HG03442 (cell line): ENCODE results near the gene CHCHD6.

ENCODE experiments used
- ATAC-seq: cut with Tn5 transposase; IDR thresholded peaks from one replicate; pipeline ENCODE4 v1.9.1; 2021; ENCODE audit warnings: mild to moderate bottlenecking, moderate library complexity; ENCODE audit not compliant: unreplicated experiment

The CHCHD6 gene

DNA sequence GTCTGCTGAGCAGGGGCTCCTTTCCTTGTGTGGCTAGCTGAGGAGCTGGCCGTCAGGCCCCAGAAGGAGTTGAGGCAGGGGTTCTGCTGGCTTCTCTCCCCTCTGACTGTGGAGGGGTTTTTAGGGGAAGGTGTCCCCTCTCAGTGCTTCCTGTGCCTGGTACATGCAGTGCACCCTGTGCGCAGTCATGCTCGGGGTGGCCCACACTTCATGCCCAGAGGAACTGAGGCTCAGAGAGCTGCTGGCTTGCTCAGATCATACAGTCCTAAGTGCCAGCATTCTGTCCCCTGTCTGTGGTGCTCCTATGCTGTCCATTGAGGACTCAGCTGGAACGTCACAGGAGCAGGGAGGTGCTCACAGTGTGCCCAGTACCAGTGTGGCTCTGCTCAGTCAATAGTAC, 211.0 kb downstream of the CHCHD6 start:
- ATAC-seq = no peak

DNA sequence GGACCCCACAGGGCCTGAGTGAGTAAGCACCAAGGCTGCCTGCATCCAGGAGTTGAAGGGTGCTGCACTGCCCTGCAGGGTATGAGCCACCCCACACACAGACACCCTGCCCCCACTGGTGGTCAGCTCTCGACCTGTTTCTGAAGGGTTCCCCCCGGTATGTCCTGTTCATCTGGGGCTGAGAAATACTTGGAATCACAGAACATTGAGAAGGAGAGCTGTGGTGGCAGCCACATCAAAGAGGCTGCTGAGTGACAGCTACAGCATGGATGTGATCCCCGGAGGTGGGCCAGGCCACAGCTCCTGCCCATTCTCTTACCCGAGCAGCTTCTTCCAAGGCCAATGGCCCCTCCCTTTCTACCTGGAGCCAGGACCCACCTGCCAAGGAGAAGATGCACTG, 212.5 kb downstream of the CHCHD6 start:
- ATAC-seq = no peak

DNA sequence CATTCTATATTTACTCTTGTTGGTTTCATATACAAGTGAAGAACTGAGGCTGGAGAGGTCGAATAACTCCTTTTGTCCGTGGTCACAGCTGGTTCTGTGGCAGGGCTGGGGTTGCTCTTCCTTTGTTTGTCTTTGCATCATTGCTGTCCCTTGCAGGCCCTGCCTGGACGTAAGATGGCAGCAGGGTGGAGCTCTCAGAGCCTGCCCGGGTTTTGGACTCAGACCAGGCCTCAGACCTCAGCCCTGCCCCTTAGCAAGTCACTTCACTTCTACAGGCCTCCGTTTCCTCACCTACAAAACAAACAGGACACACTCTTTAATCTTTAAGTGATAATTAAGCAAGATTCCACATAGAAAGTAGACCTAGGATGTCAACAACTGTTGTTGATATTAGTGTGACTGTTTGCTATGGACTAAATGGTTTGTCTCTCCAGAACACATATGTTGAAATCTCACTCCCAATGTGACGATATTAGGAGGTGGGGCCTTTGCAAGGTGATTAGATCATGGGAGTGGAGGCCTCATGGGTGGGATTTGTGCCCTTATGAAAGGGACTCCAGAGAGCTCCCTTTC, 213.3 kb downstream of the CHCHD6 start:
- ATAC-seq = no peak

DNA sequence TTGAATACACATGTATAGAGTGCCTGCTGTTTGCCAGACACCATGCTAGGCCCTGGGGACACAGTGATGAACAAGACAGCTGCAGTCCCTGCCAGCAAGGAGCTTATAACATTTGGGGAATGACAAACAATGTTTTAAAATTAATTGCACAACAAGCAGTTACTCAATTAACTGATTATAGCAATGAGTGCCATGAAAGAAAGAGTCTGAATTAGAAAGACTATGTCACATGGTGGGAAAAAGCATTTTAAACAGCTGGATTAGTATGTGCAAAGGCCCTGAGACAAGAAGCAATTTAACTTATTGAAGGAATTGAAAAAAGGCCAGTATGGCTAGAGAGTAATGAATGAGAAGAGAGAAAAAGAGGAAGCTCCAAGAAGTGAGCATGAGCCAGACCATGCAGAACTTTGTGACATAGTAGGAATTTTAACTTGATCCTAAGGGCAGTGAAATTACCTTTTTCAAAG, 214.3 kb downstream of the CHCHD6 start:
- ATAC-seq = no peak

DNA sequence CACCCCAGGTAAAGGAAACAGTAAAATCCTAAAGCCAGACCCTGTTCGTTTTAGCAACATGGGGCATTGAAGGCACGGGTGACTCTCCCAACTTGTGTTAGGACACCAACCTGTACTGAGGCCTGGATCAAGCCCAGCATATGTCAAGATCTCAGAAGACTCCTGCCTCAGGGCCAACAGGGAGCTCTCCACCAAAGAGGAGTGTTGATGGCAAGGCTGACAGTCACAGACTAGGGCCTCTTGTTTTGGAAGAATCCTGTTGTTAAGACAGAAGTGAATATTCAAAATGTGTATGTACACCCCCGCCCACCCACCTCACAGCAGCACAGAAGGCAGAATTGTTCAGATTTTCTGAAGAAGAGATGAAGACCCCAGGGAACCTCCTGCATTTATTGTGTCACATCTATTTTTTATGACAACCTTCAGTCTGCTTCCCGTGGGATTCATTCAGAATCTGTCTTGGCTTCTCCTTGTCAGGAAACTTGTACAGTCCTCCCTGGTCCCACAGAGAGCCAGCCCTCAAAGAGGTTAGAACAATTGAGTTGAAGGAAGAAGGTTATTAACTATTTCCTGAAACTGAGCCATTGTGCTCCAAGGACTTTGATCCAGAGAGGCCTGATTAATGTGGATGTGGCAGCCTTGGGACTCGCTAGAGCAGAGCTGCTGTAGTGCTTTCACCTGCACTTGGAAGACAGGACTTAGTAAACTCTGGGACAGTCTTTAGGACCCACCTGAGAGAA, 217.2 kb downstream of the CHCHD6 start:
- ATAC-seq = no peak

DNA sequence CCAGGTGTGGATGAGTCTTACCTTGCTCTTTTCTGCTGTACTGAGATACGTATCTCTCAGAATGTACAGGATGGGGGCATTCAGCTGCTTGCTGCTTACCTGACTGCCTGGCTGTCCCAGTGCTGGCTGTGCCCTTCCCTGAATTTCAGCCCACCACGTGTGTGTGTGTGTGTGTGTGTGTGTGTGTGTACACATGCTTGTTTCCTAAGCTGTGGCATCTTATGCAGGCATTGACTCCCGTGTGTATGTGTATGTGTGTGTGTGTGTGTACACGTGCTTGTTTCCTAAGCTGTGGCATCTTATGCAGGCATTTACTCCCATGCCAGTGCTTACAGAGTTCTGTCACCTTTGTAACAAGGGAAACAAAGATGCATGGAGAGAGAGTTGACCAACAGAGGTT, 218.4 kb downstream of the CHCHD6 start:
- no peak for ATAC-seq

DNA sequence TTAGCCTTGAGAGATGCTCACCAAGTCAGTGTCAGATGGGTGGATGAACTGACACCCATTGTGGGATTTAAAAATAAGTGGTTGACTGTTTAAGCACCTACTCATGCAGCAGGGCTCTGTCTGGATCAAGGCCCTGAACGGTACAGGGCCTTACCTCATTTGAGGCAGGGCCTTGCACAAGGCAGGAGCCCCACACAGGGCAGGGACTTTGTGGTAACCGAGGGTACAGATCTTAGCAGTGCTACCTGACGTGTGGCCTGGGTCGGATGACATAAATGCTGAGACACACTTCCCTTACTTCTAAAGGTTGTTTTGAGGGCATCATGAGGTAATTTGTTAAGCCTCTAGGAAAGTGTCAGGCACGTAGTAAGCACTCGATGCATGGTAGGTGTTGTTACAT, 219.4 kb downstream of the CHCHD6 start:
- ATAC-seq = no peak

DNA sequence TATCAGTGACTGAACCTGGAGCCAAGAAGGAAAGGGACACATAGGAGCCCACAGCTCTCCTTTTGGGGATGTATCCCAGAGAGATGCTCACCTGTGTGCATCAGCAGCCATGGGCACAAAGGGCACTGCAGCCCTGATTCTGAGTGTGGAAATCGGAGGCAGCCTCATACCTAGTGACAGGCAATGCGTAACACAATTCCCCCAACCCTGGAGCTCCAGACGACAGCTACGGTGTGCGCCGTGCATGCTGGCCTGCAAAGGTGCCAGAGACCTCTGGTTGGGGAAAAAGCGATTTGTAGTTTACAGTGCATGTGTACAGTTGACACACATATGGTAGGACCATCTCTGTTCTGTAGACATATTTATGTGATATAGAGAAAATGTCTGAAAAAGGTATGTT, 219.9 kb downstream of the CHCHD6 start:
- no peak for ATAC-seq

DNA sequence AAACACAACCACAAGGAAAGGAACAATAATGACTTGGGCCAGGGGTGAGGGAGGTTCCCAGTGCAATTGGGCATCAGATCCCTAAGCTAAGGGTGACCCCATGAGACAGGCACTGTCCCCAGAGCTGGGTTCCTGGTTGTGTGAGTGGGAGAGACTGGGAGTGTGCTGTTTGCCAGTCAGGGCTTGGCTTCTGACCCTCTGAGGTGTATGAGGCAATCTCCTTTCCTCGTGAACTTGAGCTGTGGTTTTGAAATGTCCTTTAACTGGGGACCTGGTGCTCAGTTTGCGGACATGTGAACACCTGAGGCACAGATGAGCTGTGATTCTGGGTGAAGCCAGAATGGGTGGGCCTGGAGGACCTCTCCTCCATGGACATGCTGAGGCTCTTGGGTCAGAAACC, 220.4 kb downstream of the CHCHD6 start:
- no peak for ATAC-seq

DNA sequence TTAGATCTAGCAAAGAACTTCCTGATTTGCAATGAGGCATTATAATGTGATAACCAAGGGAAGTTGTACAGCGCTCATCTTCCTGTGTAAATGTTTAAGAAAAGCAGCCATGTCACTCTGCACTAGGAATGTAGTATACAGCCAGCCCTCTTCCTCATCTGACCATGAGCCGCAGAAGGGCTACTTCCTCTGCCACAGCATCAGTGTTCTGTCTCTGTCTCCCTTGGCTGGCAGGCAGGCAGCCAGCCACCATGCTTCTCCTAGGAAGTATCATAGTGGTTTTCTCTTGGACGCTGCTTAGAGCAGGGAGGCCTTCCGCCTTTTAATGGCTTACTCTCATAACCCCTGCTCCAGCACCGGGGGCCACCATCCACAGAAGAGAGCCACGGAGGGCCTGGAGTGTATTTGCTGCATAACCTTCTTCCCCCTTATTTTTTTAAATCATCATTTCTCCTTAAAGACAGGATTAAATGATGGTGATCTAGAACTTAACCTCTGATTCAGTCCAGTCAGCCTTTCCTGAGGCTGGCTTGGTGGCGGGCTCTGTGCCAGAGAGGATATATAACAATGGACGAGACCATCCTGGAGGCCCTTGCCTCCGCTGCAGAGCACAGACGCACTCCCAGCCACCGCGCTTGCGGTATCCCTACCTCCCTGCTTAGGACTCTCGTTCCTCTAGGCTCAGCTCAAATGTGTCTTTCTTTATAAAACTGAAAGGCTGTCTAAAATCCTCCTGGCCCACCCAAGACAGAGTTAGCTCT, 221.6 kb downstream of the CHCHD6 start:
- no peak for ATAC-seq

DNA sequence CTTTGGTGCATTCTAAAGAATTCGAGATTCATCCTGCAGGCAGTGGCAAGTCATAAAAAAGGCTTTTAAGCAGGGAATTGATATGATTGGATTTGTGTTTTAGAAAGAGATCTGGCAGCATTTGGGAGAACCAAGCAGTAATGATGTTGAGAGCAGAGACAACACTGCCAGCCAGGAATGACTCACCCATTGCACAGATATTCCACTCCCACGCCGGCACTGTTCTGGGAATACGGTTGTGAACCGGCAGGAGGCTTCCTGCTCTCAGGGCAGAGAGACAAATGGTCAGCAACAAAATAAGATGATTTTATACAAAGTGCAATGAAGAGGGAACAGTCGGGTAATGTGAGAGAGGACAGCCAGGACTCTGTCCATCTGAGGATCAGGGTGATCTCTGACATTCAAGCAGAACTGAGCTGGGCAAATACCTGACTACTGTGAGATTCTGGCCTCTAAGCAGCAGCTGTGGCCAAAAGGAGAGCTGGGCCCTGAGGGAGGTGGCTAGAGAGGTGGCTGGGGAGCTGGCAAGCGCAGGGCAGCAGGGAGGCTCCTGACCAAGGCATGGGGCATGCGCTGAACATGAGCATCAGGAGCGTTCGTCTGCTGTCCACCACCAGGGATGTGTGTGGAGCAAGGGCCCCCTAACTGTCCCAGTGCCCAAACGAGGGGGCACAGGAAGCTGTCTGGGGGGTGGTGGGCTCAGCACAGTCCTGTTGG, 222.8 kb downstream of the CHCHD6 start:
- no peak for ATAC-seq

DNA sequence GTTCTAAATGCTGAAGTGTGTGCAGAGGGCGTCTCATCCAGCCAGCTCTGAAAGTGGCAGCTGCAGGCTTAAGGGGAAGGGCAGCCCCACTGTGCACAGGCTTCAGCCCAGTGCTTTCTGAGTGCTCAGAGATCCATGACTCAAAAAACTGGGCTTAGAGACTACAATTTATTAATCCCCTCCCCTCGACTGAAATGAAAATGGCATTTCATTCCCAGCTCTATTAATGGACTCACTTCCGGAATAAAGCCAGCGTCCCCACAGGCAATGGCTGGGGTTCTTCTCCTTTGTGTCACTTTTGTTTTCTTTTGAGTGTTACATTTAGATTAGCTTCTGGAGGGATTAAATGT, 223.3 kb downstream of the CHCHD6 start:
- no peak for ATAC-seq

DNA sequence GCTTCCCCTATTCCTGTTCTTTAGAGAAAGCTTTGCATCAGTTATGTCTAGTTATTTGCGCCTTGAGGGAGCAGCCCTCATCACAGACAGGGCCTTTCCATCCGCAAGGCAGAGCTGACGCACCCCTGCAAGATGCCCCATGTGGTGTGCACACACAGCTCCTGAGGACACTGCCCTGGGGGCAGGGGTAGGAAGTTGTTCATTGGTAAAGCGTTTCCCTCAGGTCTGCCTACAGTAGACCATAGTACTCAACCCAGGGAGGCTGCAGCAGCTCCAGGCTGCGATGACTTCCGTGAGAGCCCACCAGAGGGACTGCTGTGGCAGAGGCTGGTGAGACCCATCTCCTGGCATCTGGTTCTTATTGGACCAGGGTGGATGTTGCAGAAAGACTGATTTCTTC, 223.8 kb downstream of the CHCHD6 start:
- no peak for ATAC-seq

DNA sequence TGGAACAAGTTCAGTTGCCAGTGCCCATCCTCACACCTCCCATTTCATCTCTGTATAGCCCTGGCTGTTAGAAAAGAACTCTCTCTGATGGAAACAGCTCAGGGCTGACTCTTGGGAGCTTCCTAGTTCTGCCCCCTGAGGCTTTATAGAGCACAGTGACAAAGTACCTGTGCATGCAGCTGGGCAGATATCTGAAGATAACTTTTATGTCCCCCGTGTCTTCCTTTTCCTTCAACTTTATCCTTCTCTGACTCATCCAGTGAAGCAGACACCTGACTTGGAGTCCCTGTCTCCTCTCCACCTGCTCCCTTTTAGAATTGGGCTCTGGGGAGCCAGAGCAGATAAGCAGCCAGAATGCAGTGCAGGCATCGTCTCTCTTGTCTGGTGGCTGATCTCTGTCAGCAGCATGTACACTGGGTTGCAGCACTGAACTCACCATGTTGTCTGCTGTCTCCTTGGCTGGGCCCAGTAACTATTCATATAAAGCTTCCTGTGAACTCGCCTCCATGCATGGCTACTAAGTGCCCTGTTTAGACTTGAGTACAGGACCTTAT, 225.0 kb downstream of the CHCHD6 start:
- no peak for ATAC-seq

DNA sequence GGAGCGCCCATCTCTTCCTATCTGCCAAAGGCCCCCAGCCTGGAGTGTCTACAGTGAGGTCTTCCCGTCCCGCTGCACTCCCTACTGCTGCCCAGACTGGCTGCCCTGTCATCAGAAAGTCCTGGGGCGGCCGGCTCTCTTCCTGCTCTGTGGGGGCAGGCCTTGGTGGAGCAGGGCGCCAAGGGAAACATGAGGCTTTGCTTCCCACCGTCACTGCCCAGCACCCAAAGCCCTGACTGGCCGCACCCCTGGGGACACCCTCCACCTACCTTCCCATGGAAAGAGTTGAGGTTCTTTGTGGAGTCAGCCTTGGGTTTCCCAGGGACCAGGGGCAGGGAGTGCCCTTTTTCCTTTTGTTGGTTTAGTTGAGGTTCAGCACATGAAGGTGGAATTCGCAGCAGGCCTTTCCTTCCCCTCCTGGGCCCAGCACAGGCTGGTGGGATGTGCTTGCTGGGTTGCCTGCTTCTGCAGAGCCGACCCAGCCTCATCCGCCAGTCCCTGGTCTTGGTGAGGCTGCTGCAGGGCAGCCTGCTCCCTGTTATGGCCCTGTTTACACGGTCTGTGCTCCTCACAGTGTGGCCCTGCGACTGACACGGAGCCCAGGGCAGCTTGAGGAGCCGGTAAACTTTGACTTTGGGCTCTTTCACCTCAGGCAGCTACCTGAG, 227.0 kb downstream of the CHCHD6 start:
- no peak for ATAC-seq

DNA sequence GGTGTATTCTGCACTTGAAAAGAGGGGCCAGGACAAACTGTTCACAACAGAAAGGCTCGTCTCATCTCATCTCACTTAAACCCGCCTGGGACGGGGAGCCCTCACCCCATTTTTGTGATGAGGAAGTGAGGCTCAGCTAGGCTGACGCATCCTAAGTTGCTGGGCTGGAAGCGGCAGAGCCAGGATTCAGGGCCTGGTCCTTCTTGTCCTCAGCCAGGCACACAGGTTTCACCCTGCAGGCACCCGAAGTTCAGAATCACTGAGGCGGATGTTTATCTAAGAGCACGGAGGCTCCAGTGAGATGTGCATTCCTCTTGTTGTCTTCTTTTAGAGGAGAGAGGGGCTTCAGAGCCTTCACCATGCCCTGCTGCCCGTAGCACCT, 227.8 kb downstream of the CHCHD6 start:
- no peak for ATAC-seq

DNA sequence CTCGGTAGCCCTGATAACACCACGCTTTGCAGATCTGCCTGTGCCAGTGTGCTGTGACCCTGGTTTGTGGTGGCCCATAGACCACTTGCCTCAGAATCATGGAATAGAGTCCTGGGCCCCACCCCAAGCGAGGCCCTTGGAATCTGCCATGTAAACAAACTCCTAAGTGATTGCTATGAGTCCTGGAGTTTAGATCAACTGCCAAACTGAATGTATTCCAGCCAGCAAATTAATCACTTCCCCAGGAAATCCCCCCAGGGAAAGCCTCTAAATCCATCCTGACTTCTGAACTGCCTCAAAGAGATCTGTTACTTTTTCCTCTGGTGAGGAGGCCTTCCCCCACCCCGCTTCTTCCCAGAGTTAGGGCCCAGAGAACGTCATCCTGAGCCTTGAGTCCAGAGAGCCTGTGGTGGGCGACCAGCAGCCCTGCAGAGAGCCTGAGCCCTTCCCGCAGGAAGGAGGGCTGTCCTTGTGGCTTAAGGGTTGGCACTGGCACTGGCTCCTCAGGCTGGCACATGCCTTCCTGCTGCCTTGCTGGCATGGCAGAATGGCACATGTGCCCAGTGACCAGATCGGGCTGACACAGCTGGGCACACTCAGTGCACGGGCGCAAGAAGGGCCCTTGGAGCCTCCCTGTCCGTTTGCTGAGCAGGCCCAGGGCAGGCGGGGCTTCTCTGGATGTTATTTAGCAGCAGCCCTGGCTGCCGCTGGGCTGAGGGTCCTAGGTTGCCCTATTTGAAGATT, 228.3 kb downstream of the CHCHD6 start:
- ATAC-seq = no peak

DNA sequence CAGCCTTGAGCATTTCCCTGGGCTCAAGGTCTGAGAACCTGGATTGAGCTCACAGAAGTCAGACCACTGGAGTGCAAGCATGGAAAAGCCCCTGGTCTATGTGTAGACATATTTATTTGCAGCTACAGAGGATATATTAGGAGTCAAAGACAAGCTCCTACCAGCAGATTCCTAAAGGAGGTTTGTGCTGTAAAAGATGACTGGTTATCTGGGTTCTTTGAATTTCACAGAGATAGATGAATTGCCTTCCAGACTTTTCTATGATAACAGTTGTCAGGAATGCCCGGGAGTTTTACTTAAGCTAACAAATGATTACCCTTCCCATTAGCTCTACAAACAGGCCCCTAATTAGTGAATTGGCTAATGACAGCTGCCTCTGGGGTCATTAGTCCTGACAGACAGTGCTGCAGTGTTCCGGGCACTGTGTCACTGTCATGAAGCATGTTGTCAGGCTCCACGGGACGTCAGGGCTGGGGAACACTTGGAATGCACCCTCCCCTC, 230.0 kb downstream of the CHCHD6 start:
- no peak for ATAC-seq

DNA sequence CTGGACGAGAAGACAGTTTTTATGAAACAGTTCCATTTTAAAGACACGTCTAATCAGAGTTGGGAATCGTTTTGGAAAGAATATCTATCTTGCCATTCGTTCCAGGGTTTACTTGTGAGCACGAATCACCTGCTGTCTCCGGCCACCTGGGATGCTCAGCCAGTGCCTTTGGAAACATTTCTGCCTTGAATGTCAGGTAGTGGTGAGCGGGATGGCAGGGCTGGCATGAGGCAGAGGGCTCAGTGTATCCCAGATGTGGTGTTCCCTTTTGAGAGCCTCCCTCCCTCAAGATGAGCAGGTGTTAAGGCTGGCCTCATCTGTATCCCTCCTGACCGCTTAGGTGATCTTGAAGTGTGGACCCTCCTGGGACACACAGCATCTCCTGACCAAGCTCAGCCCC, 231.0 kb downstream of the CHCHD6 start:
- ATAC-seq = no peak
